NCI-H146 treated with DMSO at 0.1 percent for 48 hours (cell line): Measurements from ENCODE around the gene CHMP2A.
"Not testable (repeated sequence)": the region's sequence is repeated elsewhere in the genome, so short reads cannot be mapped to it uniquely, and the experiment has no call there.

Experiments
- DNase-seq: peaks from one replicate; lab custom pipeline; 2025; ENCODE audit not compliant: unreplicated experiment; lab: John Stamatoyannopoulos, UW

The CHMP2A gene

GRCh38 chr19:58554494-58555368 is at the start of gene CHMP2A:
TSS of gene CHMP2A (minus strand) at chr19:58555105. CDS start at chr19:58554212, 893 bp downstream.
- DNase-seq = no peak

- no peak for DNase-seq
Measured at GRCh38 chr19:58586133-58586765, 31.3 kb upstream of the CHMP2A start.

GRCh38 chr19:58585442-58586132 is 30.7 kb upstream of the CHMP2A start:
- no peak for DNase-seq

GRCh38 chr19:58584498-58585441 is 29.9 kb upstream of the CHMP2A start:
- no peak for DNase-seq

GRCh38 chr19:58582985-58583384 is 28.1 kb upstream of the CHMP2A start:
- DNase-seq = no peak

- no peak for DNase-seq
Measured at GRCh38 chr19:58581227-58582141, 26.6 kb upstream of the CHMP2A start.

GRCh38 chr19:58579473-58580142 is 24.7 kb upstream of the CHMP2A start:
- no peak for DNase-seq

- no peak for DNase-seq
Measured at GRCh38 chr19:58578012-58578925, 23.4 kb upstream of the CHMP2A start.

- DNase-seq = not testable (repeated sequence)
Measured at GRCh38 chr19:58577581-58577980, 22.7 kb upstream of the CHMP2A start.

- DNase-seq = no peak
Measured at GRCh38 chr19:58575183-58576041, 20.5 kb upstream of the CHMP2A start.

GRCh38 chr19:58573658-58574164 is 18.8 kb upstream of the CHMP2A start:
- no peak for DNase-seq

GRCh38 chr19:58572818-58573657 is 18.1 kb upstream of the CHMP2A start, which contains the start of gene MZF1:
TSS of gene MZF1 (minus strand) at chr19:58573335. CDS start at chr19:58571389, 1,946 bp downstream.
- DNase-seq = no peak

- DNase-seq = no peak
Measured at GRCh38 chr19:58572026-58572817, 17.3 kb upstream of the CHMP2A start.

GRCh38 chr19:58571575-58571947 is 16.7 kb upstream of the CHMP2A start:
- DNase-seq = no peak
